H9 (cell line): ENCODE results near the gene COL11A1. TPM values are rescaled to one million over a fixed set of nuclear protein-coding genes. Genes with fewer than 3 reads are reported as not detected.

Experiments used
- DNase-seq: peaks from one replicate; pipeline ENCODE4 v3.0.0-alpha.2; 2017
- H2AFZ ChIP-seq: one replicate; pipeline ENCODE4 v1.6.1; 2013; ENCODE audit warnings: mild to moderate bottlenecking, low read length, control low read depth, moderate library complexity
- H2AK5ac ChIP-seq: 2 replicates; pipeline ENCODE4 v1.6.1; 2013; ENCODE audit warnings: low read length, control low read depth, mixed read lengths; ENCODE audit not compliant: insufficient read length
- H2BK120ac ChIP-seq: one replicate; pipeline ENCODE4 v1.6.1; 2013; ENCODE audit warnings: low read depth, mild to moderate bottlenecking, low read length, control low read depth, inconsistent platforms; ENCODE audit not compliant: poor library complexity, severe bottlenecking
- H2BK12ac ChIP-seq: 2 replicates; pipeline ENCODE4 v1.6.1; 2013; ENCODE audit warnings: low read length, control low read depth, mixed read lengths, low read depth; ENCODE audit not compliant: insufficient read length
- H2BK15ac ChIP-seq: 2 replicates; pipeline ENCODE4 v1.6.1; 2013; ENCODE audit warnings: low read depth, low read length, control low read depth
- H2BK20ac ChIP-seq: one replicate; pipeline ENCODE4 v1.6.1; 2013; ENCODE audit warnings: low read depth, mild to moderate bottlenecking, low read length, control low read depth, inconsistent platforms; ENCODE audit not compliant: poor library complexity, severe bottlenecking
- H2BK5ac ChIP-seq: 2 replicates; pipeline ENCODE4 v1.6.1; 2013; ENCODE audit warnings: low read length, control low read depth, mixed read lengths; ENCODE audit not compliant: insufficient read length
- H3K14ac ChIP-seq: 2 replicates; pipeline ENCODE4 v1.6.1; 2013; ENCODE audit warnings: low read length, control low read depth; ENCODE audit not compliant: insufficient read depth
- H3K18ac ChIP-seq: 2 replicates; pipeline ENCODE4 v1.6.1; 2013; ENCODE audit warnings: low read depth, mild to moderate bottlenecking, mixed read lengths, low read length, control low read depth; ENCODE audit not compliant: insufficient read length
- H3K23ac ChIP-seq: 2 replicates; pipeline ENCODE4 v1.6.1; 2013; ENCODE audit warnings: low read length, control low read depth, mixed read lengths, low read depth; ENCODE audit not compliant: insufficient read length
- H3K23me2 ChIP-seq: 2 replicates; pipeline ENCODE4 v1.6.1; 2013; ENCODE audit warnings: low read depth, mild to moderate bottlenecking, mixed read lengths, low read length, control low read depth; ENCODE audit not compliant: insufficient read length, poor library complexity, severe bottlenecking
- H3K27ac ChIP-seq: 2 replicates; pipeline ENCODE4 v1.5.1; 2013; ENCODE audit warnings: low read length, control low read depth, mixed read lengths, low read depth; ENCODE audit not compliant: insufficient read length
- H3K27me3 ChIP-seq: 2 replicates; pipeline ENCODE4 v1.6.1; 2013; ENCODE audit warnings: low read length, control low read depth, inconsistent platforms; ENCODE audit not compliant: insufficient read depth
- H3K4ac ChIP-seq: 2 replicates; pipeline ENCODE4 v1.6.1; 2013; ENCODE audit warnings: low read depth, mild to moderate bottlenecking, control low read depth, inconsistent platforms, low read length, moderate library complexity
- H3K4me1 ChIP-seq: 2 replicates; pipeline ENCODE4 v1.6.1; 2013; ENCODE audit warnings: low read length, control low read depth, inconsistent platforms; ENCODE audit not compliant: insufficient read depth
- H3K4me2 ChIP-seq: 2 replicates; pipeline ENCODE4 v1.6.1; 2013; ENCODE audit warnings: low read length, control low read depth, mixed read lengths; ENCODE audit not compliant: insufficient read length, insufficient read depth
- H3K56ac ChIP-seq: 2 replicates; pipeline ENCODE4 v1.6.1; 2013; ENCODE audit warnings: low read depth, mild to moderate bottlenecking, mixed read lengths, low read length, control low read depth; ENCODE audit not compliant: insufficient read length
- H3K79me1 ChIP-seq: 2 replicates; pipeline ENCODE4 v1.6.1; 2013; ENCODE audit warnings: low read depth, mild to moderate bottlenecking, moderate library complexity, low read length, control low read depth, inconsistent platforms; ENCODE audit not compliant: insufficient read depth, poor library complexity, severe bottlenecking
- H3K79me2 ChIP-seq: 2 replicates; pipeline ENCODE4 v1.6.1; 2013; ENCODE audit warnings: low read length, control low read depth, inconsistent platforms; ENCODE audit not compliant: insufficient read depth
- H3K9ac ChIP-seq: 2 replicates; pipeline ENCODE4 v1.6.1; 2013; ENCODE audit warnings: low read length, control low read depth, mixed read lengths; ENCODE audit not compliant: insufficient read length; ENCODE audit errors: extremely low read depth
- H3K9me3 ChIP-seq: one replicate; pipeline ENCODE4 v1.6.1; 2013; ENCODE audit warnings: low read depth, low read length, inconsistent platforms; ENCODE audit not compliant: control insufficient read depth
- H3T11ph ChIP-seq: one replicate; pipeline ENCODE4 v1.6.1; 2013; ENCODE audit warnings: mild to moderate bottlenecking, low read length, control low read depth, inconsistent platforms
- H4K20me1 ChIP-seq: one replicate; pipeline ENCODE4 v1.6.1; 2013; ENCODE audit not compliant: control insufficient read depth, insufficient read length, insufficient read depth
- H4K5ac ChIP-seq: 2 replicates; pipeline ENCODE4 v1.6.1; 2013; ENCODE audit warnings: low read depth, mild to moderate bottlenecking, mixed read lengths, low read length, control low read depth; ENCODE audit not compliant: insufficient read length
- H4K8ac ChIP-seq: replicated peaks from 2 replicates; pipeline ENCODE4 v1.6.1; 2013; ENCODE audit warnings: low read length, control low read depth, mixed read lengths, low read depth; ENCODE audit not compliant: insufficient read length
- H4K91ac ChIP-seq: 2 replicates; pipeline ENCODE4 v1.6.1; 2013; ENCODE audit warnings: low read depth, mild to moderate bottlenecking, moderate library complexity, mixed read lengths, low read length, control low read depth; ENCODE audit not compliant: insufficient read length
- H3K27ac Mint-ChIP-seq, 3 experiments: 2 replicates in 2 of 3; 3 replicates in 1 of 3; pipeline ENCODE4 v1.8.0; 2020 to 2021; ENCODE audit warnings: mixed read lengths in 3 of 3, mild to moderate bottlenecking in 1 of 3, moderate library complexity in 1 of 3
- H3K27me3 Mint-ChIP-seq: 2 replicates; pipeline ENCODE4 v1.8.0; 2021; ENCODE audit warnings: low read depth, mild to moderate bottlenecking, moderate library complexity, mixed read lengths
- H3K36me3 Mint-ChIP-seq, 3 experiments: 2 replicates in 2 of 3; 3 replicates in 1 of 3; pipeline ENCODE4 v1.8.0; 2020 to 2021; ENCODE audit warnings: low read depth in 3 of 3, mixed read lengths in 3 of 3; ENCODE audit not compliant: insufficient read depth in 1 of 3
- H3K4me1 Mint-ChIP-seq, 2 experiments: 2 replicates each; pipeline ENCODE4 v1.8.0; 2020; ENCODE audit warnings: mixed read lengths in 2 of 2
- H3K4me3 Mint-ChIP-seq, 2 experiments: 2 replicates in 1 of 2; 3 replicates in 1 of 2; pipeline ENCODE4 v1.8.0; 2020 to 2021; ENCODE audit warnings: mild to moderate bottlenecking in 2 of 2, mixed read lengths in 2 of 2, moderate library complexity in 1 of 2
- H3K9me3 Mint-ChIP-seq, 2 experiments: 2 replicates in 1 of 2; 3 replicates in 1 of 2; pipeline ENCODE4 v1.8.0; 2020; ENCODE audit warnings: mild to moderate bottlenecking in 2 of 2, mixed read lengths in 2 of 2, moderate library complexity in 1 of 2
- WGBS: extraction: QIAGEN DNeasy Blood & Tissue Kit; methylation state at CpG from one replicate; pipeline ENCODE4 v1.1.7; 2013; ENCODE audit warnings: missing lambda C conversion rate, low lambda C conversion rate, mixed read lengths; ENCODE audit not compliant: insufficient read length; ENCODE audit errors: extremely low coverage; 5-methylcytosine and 5-hydroxymethylcytosine counted together
- total RNA-seq: library from RNA; stranded (reverse); gene quantifications from 2 replicates; pipeline ENCODE4 v1.2.1, GENCODE V29; 2021
- TF ChIP-seq, protein P1 (sequence below): fragments of 200-600 bp; sonication (generic); conservative IDR thresholded peaks from 3 replicates; pipeline ENCODE4 v1.8.0; 2021; ENCODE audit warnings: antibody characterized with exemption, mild to moderate bottlenecking

Gene COL11A1
- total RNA-seq, 1 experiment from 2014 or later, result 7.5 TPM

DNA sequence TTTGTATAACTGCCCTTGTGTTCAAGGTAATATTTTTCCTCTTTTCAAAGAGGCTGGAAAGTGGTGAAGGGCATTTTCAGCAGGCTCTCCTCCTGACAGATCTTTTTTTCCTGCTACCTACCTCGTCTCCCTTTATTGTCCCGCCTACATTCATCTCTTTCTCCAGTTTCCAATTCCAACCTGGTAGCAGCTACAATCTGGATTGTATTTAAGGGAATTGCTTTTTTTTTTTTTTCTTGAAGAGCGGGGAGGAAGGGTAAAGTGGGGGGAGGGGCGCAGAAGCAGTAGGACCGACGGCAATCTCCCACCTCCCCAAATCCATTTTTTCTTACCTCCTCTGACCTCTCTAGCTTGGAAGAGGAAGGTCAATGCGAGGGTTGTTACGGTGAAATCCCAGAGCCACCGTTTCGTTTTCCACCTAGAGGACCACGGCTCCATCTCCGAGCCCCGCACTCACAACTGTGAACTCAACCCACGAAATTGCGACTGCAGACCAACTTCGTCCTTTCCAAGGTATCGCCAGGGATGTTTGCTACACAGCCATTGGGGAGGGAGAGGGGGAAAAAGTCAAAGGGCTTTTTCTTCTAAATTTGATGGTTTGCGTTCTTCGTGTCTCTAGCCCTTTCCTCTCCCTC lies 464 bp downstream of the COL11A1 start:
- no peak overlapping the region for H3K23ac ChIP-seq
- H3K79me2 ChIP-seq, result no peaks in the 10 kb centered on the region
- H4K20me1 ChIP-seq, result peaks cover 2% of the 10 kb centered on the region
- H3K23me2 ChIP-seq, result peaks cover 13% of the 10 kb centered on the region
- H3K4me1 Mint-ChIP-seq, result peaks cover 27 to 32% of the 10 kb centered on the region in 2 experiments
- no peak overlapping the region for H4K5ac ChIP-seq
- H3K9ac ChIP-seq, result peak overlapping the region; percentile 61
- H3K18ac ChIP-seq, result no peak overlapping the region
- peak overlapping the region; percentile 93 for H3K4me2 ChIP-seq
- H2BK12ac ChIP-seq, result no peak overlapping the region
- no peak overlapping the region for H2BK120ac ChIP-seq
- no peak overlapping the region for H2BK15ac ChIP-seq
- WGBS, result no CpG with 5 or more reads among the region's 19 CpGs
- no peaks in the 10 kb centered on the region for H3K9me3 ChIP-seq
- no peaks in the 10 kb centered on the region for H3K9me3 Mint-ChIP-seq
- no peak overlapping the region for H3K56ac ChIP-seq
- H3K27me3 ChIP-seq, result no peaks in the 10 kb centered on the region
- TF ChIP-seq, protein P1, sequence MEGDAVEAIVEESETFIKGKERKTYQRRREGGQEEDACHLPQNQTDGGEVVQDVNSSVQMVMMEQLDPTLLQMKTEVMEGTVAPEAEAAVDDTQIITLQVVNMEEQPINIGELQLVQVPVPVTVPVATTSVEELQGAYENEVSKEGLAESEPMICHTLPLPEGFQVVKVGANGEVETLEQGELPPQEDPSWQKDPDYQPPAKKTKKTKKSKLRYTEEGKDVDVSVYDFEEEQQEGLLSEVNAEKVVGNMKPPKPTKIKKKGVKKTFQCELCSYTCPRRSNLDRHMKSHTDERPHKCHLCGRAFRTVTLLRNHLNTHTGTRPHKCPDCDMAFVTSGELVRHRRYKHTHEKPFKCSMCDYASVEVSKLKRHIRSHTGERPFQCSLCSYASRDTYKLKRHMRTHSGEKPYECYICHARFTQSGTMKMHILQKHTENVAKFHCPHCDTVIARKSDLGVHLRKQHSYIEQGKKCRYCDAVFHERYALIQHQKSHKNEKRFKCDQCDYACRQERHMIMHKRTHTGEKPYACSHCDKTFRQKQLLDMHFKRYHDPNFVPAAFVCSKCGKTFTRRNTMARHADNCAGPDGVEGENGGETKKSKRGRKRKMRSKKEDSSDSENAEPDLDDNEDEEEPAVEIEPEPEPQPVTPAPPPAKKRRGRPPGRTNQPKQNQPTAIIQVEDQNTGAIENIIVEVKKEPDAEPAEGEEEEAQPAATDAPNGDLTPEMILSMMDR, result no peak
- H4K91ac ChIP-seq, result no peak overlapping the region
- no peak overlapping the region for H3K27ac ChIP-seq
- peak overlapping the region in 1 of 3 experiments; percentile 65; a peak in 1 of 7 replicates for H3K27ac Mint-ChIP-seq
- no peaks in the 10 kb centered on the region for H3K79me1 ChIP-seq
- no peak overlapping the region for H3K14ac ChIP-seq
- no peak overlapping the region for H3T11ph ChIP-seq
- peaks cover 10% of the 10 kb centered on the region for H3K27me3 Mint-ChIP-seq
- H3K36me3 Mint-ChIP-seq, result no peaks in the 10 kb centered on the region
- H2BK5ac ChIP-seq, result no peak overlapping the region
- H2AK5ac ChIP-seq, result no peak overlapping the region
- H2BK20ac ChIP-seq, result no peak overlapping the region
- no peak for DNase-seq
- no peaks in the 10 kb centered on the region for H3K4me1 ChIP-seq
- H2AFZ ChIP-seq, result peak overlapping the region; percentile 87
- peak overlapping the region; percentile 85 to 95 for H3K4me3 Mint-ChIP-seq
- H3K4ac ChIP-seq, result no peak overlapping the region
- H4K8ac ChIP-seq, result no peak overlapping the region
